SK-N-SH (cell line): ENCODE measurements around the gene DCLK1. TPM values are rescaled to one million over a fixed set of nuclear protein-coding genes. Genes with fewer than 3 reads are reported as not detected.

ENCODE experiments used
- EP300 ChIP-seq, 2 experiments: IDR thresholded peaks; 2 replicates each; pipeline versions ENCODE4 v1.4.0 to v1.6.1; 2012; ENCODE audit warnings: borderline replicate concordance in 1 of 2, low read depth in 1 of 2, low read length in 1 of 2
- JUND ChIP-seq: IDR thresholded peaks from 2 replicates; pipeline ENCODE4 v1.4.0; 2012
- MXI1 ChIP-seq: IDR thresholded peaks from 2 replicates; pipeline ENCODE4 v1.6.1; 2012; ENCODE audit warnings: mild to moderate bottlenecking, low read depth, low read length, improper control_type of control experiment
- REST ChIP-seq: IDR thresholded peaks from 2 replicates; pipeline ENCODE4 v1.6.1; 2012; ENCODE audit warnings: mild to moderate bottlenecking, low read depth, low read length, moderate library complexity
- RFX5 ChIP-seq: IDR thresholded peaks from 2 replicates; pipeline ENCODE4 v1.6.1; 2012; ENCODE audit warnings: mild to moderate bottlenecking, improper control_type of control experiment, low read length
- polyA plus RNA-seq, 3 experiments: library from polyadenylated mRNA; depleted of rRNA; stranded (reverse); fragments of >200 nt; gene quantifications; 2 replicates each; pipeline ENCODE4 v1.2.3, GENCODE V29; 2012

Gene DCLK1
- polyA plus RNA-seq, 1 of the 3 experiments (the other 2 are of a cell fraction), result 1.1 TPM

- no peak for TF ChIP-seq REST
- no peak for TF ChIP-seq MXI1
- TF ChIP-seq JUND, result no peak
- TF ChIP-seq RFX5, result no peak
- no peak for TF ChIP-seq EP300 (IDR thresholded peaks at IDR 0.05; ENCODE audit: borderline replicate concordance in 1 of 2, low read depth in 1 of 2, low read length in 1 of 2)
Measured at GRCh38 chr13:35720290-35720689, 410.9 kb downstream of the DCLK1 start (continued).

Other genes starting within 250 kb of the DCLK1 start
- 0.85 and 1.2 TPM in 2 replicates for gene SOHLH2, start 83.2 kb upstream of the DCLK1 start, polyA plus RNA-seq (2012; rRNA removed)
- gene CCDC169, start 166.4 kb upstream of the DCLK1 start, polyA plus RNA-seq (2012; rRNA removed), result 1.8 and 3.1 TPM in 2 replicates
- 4.8 and 8.4 TPM in 2 replicates for gene SPART, start 215.0 kb upstream of the DCLK1 start, polyA plus RNA-seq (2012; rRNA removed)